PC-9 (cell line): ENCODE data around the gene OR6C65. TPM values are rescaled to one million over a fixed set of nuclear protein-coding genes. Genes with fewer than 3 reads are reported as not detected.
"Not testable (repeated sequence)": the region's sequence is repeated elsewhere in the genome, so short reads cannot be mapped to it uniquely, and the experiment has no call there.

Experiments used
- Bru-seq: library from RNA; stranded (reverse); fragments of 400-500 nt; gene quantifications from one replicate; lab custom pipeline; 2021; lab: Mats Ljungman, UMichigan
- BruChase-seq, 2 experiments: library from RNA; stranded (reverse); fragments of 400-500 nt; gene quantifications; one replicate each; lab custom pipeline; 2021; lab: Mats Ljungman, UMichigan
- BruUV-seq: library from RNA; stranded (reverse); fragments of 400-500 nt; replicated peaks from 2 replicates; lab custom pipeline; 2021; lab: Mats Ljungman, UMichigan
- CTCF ChIA-PET: fragments of 300-600 bp; sonication (Branson Sonifier 250); formaldehyde crosslinking; loops from one replicate; lab custom pipeline; 2022; ENCODE audit warnings: antibody characterized with exemption; lab: Charles Lee
- POLR2A ChIA-PET: fragments of 300-600 bp; sonication (Branson Sonifier 250); formaldehyde crosslinking; loops from one replicate; lab custom pipeline; 2022; ENCODE audit warnings: antibody characterized with exemption; ENCODE audit not compliant: unreplicated experiment; lab: Charles Lee
- DNase-seq, 2 experiments: peaks; one replicate each; pipeline versions ENCODE4 v3.0.0 to v3.0.0-alpha.2; 2015 to 2022; ENCODE audit warnings: mixed read lengths in 1 of 2
- H2AFZ ChIP-seq: fragments of 200-600 bp; sonication (generic); 2 replicates; pipeline ENCODE4 v1.8.1; 2017; ENCODE audit warnings: antibody characterized with exemption
- H3F3A ChIP-seq: fragments of 200-600 bp; sonication (generic); 2 replicates; pipeline ENCODE4 v1.8.1; 2017; ENCODE audit warnings: antibody characterized with exemption, mild to moderate bottlenecking, low read depth; ENCODE audit not compliant: insufficient read depth
- H3K27ac ChIP-seq: fragments of 200-600 bp; sonication (generic); 2 replicates; pipeline ENCODE4 v1.6.1; 2016; ENCODE audit warnings: mixed run types
- H3K27me3 ChIP-seq: fragments of 200-600 bp; sonication (generic); 2 replicates; pipeline ENCODE4 v1.6.1; 2016; ENCODE audit warnings: low read depth, mixed run types; ENCODE audit not compliant: insufficient read depth
- H3K36me3 ChIP-seq: fragments of 200-600 bp; sonication (generic); 2 replicates; pipeline ENCODE4 v1.6.1; 2016; ENCODE audit warnings: low read depth, mixed run types
- H3K4me1 ChIP-seq: fragments of 200-600 bp; sonication (generic); replicated peaks from 2 replicates; pipeline ENCODE4 v1.6.1; 2016; ENCODE audit warnings: mixed run types; ENCODE audit not compliant: insufficient read depth
- H3K4me2 ChIP-seq: fragments of 200-600 bp; sonication (generic); 2 replicates; pipeline ENCODE4 v1.6.1; 2017; ENCODE audit warnings: mixed run types
- H3K4me3 ChIP-seq: fragments of 200-600 bp; sonication (generic); 2 replicates; pipeline ENCODE4 v1.6.1; 2016; ENCODE audit warnings: mixed run types
- H3K79me2 ChIP-seq: fragments of 200-600 bp; sonication (generic); 2 replicates; pipeline ENCODE4 v1.6.1; 2017; ENCODE audit warnings: low read depth, mixed run types
- H3K9me2 ChIP-seq: fragments of 200-600 bp; sonication (generic); 2 replicates; pipeline ENCODE4 v1.8.1; 2017; ENCODE audit warnings: mild to moderate bottlenecking; ENCODE audit not compliant: insufficient read depth
- H3K9me3 ChIP-seq: fragments of 200-600 bp; sonication (generic); 2 replicates; pipeline ENCODE4 v1.8.1; 2016; ENCODE audit warnings: low read depth; ENCODE audit not compliant: insufficient read depth
- H4K20me1 ChIP-seq: fragments of 200-600 bp; sonication (generic); 2 replicates; pipeline ENCODE4 v1.8.1; 2017; ENCODE audit not compliant: insufficient read depth
- CTCF ChIP-seq: fragments of 200-600 bp; sonication (generic); conservative IDR thresholded peaks from 2 replicates; pipeline ENCODE4 v1.6.1; 2017; ENCODE audit warnings: mixed run types, antibody characterized with exemption, mild to moderate bottlenecking, moderate library complexity
- EZH2 ChIP-seq: fragments of 200-600 bp; sonication (generic); IDR thresholded peaks from 2 replicates; pipeline ENCODE4 v1.8.0; 2017; ENCODE audit warnings: antibody characterized with exemption, low read depth
- intact Hi-C: fragments of 100-400 bp; cut with micrococcal nuclease; formaldehyde crosslinking; loops from one replicate; pipeline ENCODE4 v1.10.0; 2022; ENCODE audit not compliant: unreplicated experiment
- long read RNA-seq: library from polyadenylated mRNA; stranded (forward); transcript quantifications from one replicate; pipeline ENCODE4 v2.0.0, GENCODE V29; 2022
- total RNA-seq: library from RNA; stranded (reverse); gene quantifications from 2 replicates; pipeline ENCODE4 v1.2.3, GENCODE V29; 2021

OR6C65 gene
- total RNA-seq (not detected in 2 replicates), Bru-seq, nascent RNA (not detected), BruChase-seq, experiment 1, labeled RNA remaining after a 2-hour chase (not detected), BruChase-seq, experiment 2, labeled RNA remaining after a 6-hour chase (not detected)
- long read RNA-seq: 0 reads

- Histone ChIP-seq H3K4me2 (no peak within 1 kb of the TSS), H4K20me1 (no peaks in the 10 kb centered on the region), H2AFZ (no peak within 1 kb of the TSS), H3K4me1 (no peaks in the 10 kb centered on the region), H3F3A (no peaks in the 10 kb centered on the region), H3K27ac (no peak within 1 kb of the TSS), H3K9me3 (no peaks in the 10 kb centered on the region), H3K27me3 (0 out of 2 replicates have a peak, but pooled peaks cover 4% of the 10 kb centered on the region), H3K36me3 (no peaks in the 10 kb centered on the region), H3K4me3 (no peak within 1 kb of the TSS), H3K9me2 (no peaks in the 10 kb centered on the region), H3K79me2 (no peaks in the 10 kb centered on the region)
- no peak for DNase-seq
- CTCF ChIA-PET: no interaction called here
- TF ChIP-seq CTCF (no peak), EZH2 (no peak)
- intact Hi-C loops: no loop called here
- BruUV-seq: no TSS peak
- POLR2A ChIA-PET: no interaction called here
Observed at GRCh38 chr12:55400229-55400628, at the start of gene OR6C65. Gene OR6C65 (plus strand): TSS chr12:55400529. CDS start chr12:55400529, 0 bp downstream.

- intact Hi-C loops, H3K4me3 ChIP-seq, POLR2A ChIA-PET, DNase-seq, H3K9me2 ChIP-seq, H3K79me2 ChIP-seq, H3K27ac ChIP-seq, H3K27me3 ChIP-seq, H2AFZ ChIP-seq, H3K4me1 ChIP-seq, H3K36me3 ChIP-seq, H3F3A ChIP-seq, H3K4me2 ChIP-seq, H4K20me1 ChIP-seq, H3K9me3 ChIP-seq, BruUV-seq, CTCF ChIA-PET: not testable (repeated sequence)
Observed at GRCh38 chr12:55355338-55355737, 45.0 kb upstream of the OR6C65 start.

- Histone ChIP-seq H3K9me3 (no peaks in the 10 kb centered on the region), H4K20me1 (no peaks in the 10 kb centered on the region), H2AFZ (no peak within 1 kb of the TSS), H3K27ac (no peak within 1 kb of the TSS), H3K27me3 (no peaks in the 10 kb centered on the region), H3K79me2 (no peaks in the 10 kb centered on the region), H3K36me3 (no peaks in the 10 kb centered on the region), H3K4me2 (no peak within 1 kb of the TSS), H3K9me2 (no peaks in the 10 kb centered on the region), H3K4me1 (no peaks in the 10 kb centered on the region), H3K4me3 (no peak within 1 kb of the TSS), H3F3A (no peaks in the 10 kb centered on the region)
- ChIA-PET POLR2A (no interaction called here), CTCF (no interaction called here)
- no TSS peak for BruUV-seq
- no peak for TF ChIP-seq CTCF
- no peak for DNase-seq
- intact Hi-C loops: no loop called here
Observed at GRCh38 chr12:55362675-55363074, 37.7 kb upstream of the OR6C65 start, which contains the start of gene OR6C75. Gene OR6C75 (plus strand): TSS chr12:55362975. CDS start chr12:55365111, 2,136 bp downstream.

GRCh38 chr12:55365086-55365485 is 35.2 kb upstream of the OR6C65 start:
- Histone ChIP-seq H3K4me1 (no peaks in the 10 kb centered on the region), H3K79me2 (no peaks in the 10 kb centered on the region), H3K9me2 (no peaks in the 10 kb centered on the region), H3K4me2 (no peak overlapping the region), H3K36me3 (no peaks in the 10 kb centered on the region), H3F3A (no peaks in the 10 kb centered on the region), H4K20me1 (no peaks in the 10 kb centered on the region), H3K4me3 (no peak overlapping the region), H2AFZ (no peak overlapping the region), H3K9me3 (no peaks in the 10 kb centered on the region; the same call in 1 of the 2 replicates), H3K27ac (no peak overlapping the region), H3K27me3 (no peaks in the 10 kb centered on the region)
- TF ChIP-seq EZH2 (no peak), CTCF (no peak)
- BruUV-seq: no TSS peak
- ChIA-PET POLR2A (no interaction called here), CTCF (no interaction called here)
- intact Hi-C loops: no loop called here
- no peak for DNase-seq
